Stimulated activated CD4-positive, alpha-beta T cell treated with anti-CD3 and anti-CD28 coated beads, TNF-alpha, amount 100 ng/mL, for 1 hour (primary cell): ENCODE results near the gene TOMM40L.
A peak's percentile ranks its signal among the peaks of the same experiment; 100 is the strongest.

Experiments
- DNase-seq, 3 donors: peaks; one replicate each; pipeline ENCODE4 v3.0.0-alpha.2; 2020; ENCODE audit warnings: low read depth in 3 of 3, low spot score in 1 of 3

TOMM40L gene

DNA sequence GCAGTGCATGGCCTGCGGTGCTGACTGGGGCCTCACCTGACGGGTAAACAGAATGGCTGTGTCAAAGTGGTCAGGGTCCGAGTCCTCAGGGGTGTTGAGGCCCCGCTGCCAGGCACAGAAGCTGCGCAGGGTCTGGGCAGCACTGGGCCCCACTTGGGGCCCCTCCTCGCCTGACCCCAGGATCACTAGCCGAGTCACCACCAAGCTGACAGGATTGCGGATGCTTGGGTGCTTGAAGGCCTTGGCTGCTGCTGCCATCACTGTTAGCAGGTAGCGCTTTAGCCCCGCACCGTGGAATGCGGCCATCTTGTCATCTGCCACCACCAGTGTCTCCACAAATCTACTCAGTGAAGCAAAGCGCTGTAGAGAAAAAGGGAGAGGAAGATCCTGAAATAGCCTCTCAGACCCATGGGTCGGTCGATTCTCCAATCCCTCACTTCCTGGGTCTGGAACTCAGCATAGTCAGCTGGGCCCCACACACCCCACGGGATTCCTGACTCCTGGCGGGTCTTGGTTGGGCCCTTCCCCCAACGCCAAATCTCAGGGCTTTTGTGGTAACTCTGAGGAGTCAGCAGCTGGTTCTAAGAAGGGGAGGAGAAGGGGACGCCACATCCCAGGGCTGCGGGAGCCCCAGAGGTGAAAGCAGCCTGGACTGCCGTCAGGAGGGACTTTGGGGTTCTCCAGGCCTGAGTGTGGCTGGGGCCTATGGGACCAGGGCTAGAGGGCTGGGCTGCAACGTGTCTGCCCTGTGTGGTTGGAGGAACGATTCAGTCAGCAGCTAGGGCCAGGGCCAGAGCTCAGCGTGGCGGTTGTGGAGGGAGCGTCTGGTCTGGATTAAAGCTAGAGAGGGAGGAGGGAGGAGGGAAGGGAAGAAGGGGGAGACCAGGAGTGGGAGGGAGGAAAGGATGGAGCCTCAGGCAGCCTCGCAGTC lies 29.1 kb upstream of the TOMM40L start:
- DNase-seq, result no peak

GRCh38 chr1:161197560-161198193 lies 28.2 kb upstream of the TOMM40L start:
- DNase-seq, result no peak

GRCh38 chr1:161198194-161198896 lies 27.5 kb upstream of the TOMM40L start:
- no peak for DNase-seq

DNA sequence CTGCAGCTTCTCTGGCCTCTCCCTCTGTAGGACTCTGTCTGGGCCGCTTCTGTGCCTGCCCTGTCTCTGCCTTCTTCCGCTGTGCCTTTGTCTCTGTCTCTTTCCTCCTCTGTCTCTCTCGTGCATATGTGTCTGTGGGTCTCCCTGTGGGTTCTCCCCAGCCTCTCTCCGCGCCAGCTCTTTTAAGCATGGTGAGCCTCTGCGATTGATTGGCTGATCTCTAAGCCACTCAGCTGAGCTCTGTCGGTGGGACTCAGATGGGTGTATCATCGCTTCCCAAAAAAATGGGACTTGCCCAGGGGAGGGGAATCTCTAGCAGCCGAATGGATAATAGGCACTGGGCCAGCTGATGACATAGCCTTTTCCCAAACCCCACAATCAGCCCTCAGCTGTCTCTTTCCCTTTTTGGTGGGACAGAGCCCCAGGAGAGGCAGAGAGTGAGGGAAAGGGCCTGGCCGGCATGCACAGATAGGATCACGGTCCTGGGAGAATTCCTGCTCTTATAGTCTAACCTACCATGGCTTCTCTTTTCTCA lies 26.9 kb upstream of the TOMM40L start, which contains the start of gene ADAMTS4:
Gene ADAMTS4 (minus strand): TSS at position 158 of the 535 bp plus-strand sequence. CDS start 427 bp downstream, outside the sequence.
- DNase-seq, result no peak

DNA sequence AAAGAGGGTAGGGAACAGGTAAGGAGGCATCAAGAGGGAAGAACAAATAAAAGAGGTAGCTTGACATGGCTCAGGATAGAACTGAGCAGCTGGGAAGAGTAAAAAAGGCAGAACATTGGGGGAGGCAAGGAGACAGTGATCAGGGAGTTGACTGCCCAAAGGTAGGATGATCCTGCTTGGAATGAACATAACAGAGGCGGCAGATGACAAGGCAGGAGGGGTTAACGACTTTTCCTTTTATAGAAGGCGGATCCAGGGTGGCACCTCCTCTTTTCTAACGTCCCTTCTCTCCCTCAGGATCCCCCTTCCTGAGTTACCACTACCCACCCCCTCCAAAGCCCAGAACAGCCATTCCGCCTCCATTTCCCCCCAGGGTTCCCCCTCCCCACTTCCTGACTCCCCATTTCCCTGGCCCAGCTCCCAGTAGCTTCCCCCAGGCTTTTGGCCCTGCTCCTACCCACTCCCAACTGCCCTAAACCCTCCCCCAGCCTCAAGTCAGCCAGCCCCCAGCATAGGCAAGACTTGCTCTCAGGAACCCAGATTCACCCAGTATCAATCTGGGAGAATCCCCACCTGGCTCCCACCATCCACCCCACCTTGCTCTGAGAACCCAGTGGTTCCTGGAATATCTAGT lies 26.2 kb upstream of the TOMM40L start:
- no peak for DNase-seq

GRCh38 chr1:161200421-161200991 lies 25.4 kb upstream of the TOMM40L start:
- DNase-seq, result no peak

- no peak for DNase-seq
These were observed 24.6 kb upstream of the TOMM40L start for GRCh38 chr1:161200992-161201835.

DNA sequence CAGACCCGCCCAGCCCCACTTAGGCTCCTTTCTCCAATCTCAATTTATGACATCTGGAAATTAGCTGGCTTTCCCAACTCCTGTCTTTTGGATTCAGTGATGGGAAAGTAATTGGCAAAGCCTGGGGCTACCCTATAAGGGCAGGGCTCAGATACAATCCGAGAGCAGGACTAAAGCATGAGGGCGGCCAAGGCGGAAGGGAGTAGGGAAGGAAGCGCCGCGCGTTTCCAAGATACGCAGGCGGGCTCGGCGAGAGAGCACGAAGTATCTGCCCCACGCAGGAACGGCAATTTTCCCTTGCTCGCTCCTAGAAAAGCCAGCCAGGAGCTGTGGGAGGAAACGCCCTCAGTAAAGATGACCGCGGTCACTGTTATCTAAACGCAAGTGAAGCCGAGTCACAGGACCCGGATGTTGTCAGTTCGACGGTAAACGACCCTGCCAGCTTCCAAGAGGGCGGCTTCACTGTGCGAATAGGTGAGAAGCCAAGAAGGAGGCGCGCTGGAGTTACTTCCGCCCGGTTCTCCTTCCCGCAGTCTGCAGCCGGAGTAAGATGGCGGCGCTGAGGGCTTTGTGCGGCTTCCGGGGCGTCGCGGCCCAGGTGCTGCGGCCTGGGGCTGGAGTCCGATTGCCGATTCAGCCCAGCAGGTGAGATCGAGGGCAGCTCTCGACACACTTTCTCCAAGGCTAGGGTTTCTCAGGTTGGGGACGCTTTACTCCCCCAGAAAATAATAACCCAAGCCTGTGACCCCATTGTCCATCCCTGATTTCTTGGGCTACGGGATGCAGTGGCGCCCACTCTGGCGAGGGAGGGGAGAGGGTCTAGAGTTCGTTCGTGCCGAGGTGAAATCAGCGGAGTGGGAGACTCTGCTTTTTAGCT lies 23.8 kb upstream of the TOMM40L start, which contains the start of gene NDUFS2:
Gene NDUFS2 (plus strand): TSS at position 532 of the 877 bp plus-strand sequence. CDS start 19 bp downstream, at position 551.
- peak; percentile 76 to 93 (median 89) for DNase-seq

- no peak for DNase-seq
These were observed 19.3 kb upstream of the TOMM40L start for GRCh38 chr1:161206411-161207140.

GRCh38 chr1:161207173-161207572 lies 18.7 kb upstream of the TOMM40L start:
- DNase-seq, result no peak

GRCh38 chr1:161209790-161210409 lies 16.0 kb upstream of the TOMM40L start:
- peak in 2 of 3 donors; percentile 24 to 44 for DNase-seq

DNA sequence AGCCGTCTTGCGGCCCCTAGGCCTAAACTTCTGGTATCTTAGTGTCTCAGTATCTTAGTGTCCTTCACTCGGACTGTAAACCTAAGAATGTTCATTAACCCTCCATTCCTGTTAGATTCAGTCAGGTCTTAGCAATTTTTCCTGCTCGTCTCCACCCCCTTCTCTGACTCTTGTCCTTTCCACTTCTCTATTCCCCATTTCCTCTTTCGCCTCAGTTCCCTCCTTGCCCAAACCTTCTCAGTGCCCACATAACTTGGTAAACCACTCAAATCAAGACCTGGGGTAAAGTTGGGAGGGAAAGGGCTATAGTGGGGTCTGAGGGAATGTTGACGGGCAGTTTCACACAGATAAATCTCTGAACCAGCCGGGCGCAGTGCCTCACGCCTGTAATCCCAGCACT lies 11.5 kb upstream of the TOMM40L start:
- no peak for DNase-seq

GRCh38 chr1:161215076-161215475 lies 10.8 kb upstream of the TOMM40L start, which contains the start of gene FCER1G:
Gene FCER1G (plus strand): TSS chr1:161215295. CDS start chr1:161215322, 27 bp downstream.
- DNase-seq, result no peak

DNA sequence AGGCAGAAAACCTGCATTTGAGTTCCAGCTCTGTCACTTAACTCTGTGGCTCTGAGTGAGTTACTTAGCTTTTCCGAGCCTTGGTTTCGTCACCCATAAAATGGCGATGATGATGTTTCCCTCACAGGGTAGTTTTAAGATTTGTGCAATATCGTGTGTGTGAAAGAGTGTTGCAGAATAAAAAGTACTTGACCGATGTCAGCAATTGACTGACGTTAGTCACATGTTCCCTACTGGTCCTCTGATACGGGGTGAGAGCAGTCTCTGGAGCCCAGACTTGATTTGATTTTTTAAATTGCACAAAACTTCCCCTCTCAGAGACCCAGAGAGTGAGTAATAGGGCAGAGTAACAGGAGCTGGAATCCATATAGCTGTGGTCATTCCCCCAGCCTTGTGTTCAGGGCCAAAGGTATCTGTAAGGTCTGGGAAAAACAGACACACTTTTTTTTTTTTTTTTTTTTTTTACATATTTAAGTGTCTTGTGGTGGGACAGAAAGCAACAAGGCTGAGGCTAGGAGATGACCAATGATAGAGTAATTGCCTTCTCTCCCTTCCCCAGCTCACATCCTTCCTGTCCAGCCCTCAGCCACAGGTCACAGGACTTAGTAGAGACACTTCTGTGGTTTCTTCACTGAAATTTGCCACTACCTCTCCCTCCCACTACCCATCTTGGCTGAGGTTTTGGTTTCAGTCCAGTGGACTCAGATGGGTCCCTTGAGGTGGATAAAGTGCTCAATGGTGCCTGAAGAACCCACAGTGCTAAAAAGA lies 8.7 kb upstream of the TOMM40L start:
- DNase-seq, result no peak

GRCh38 chr1:161217831-161218230 lies 8.0 kb upstream of the TOMM40L start:
- DNase-seq, result no peak

- DNase-seq, result no peak
These were observed 7.4 kb upstream of the TOMM40L start for GRCh38 chr1:161218301-161219077.
